ENCODE results near the gene TFCP2L1. TPM values are rescaled to one million over a fixed set of nuclear protein-coding genes. Genes with fewer than 3 reads are reported as not detected.
"Not testable (repeated sequence)": the region's sequence is repeated elsewhere in the genome, so short reads cannot be mapped to it uniquely, and the experiment has no call there.

The TFCP2L1 gene
- total RNA-seq, 1 donor from 2014 or later: not detected

GRCh38 chr2:121272596-121272995 lies 12.4 kb downstream of the TFCP2L1 start:
- TF ChIP-seq, protein P1, sequence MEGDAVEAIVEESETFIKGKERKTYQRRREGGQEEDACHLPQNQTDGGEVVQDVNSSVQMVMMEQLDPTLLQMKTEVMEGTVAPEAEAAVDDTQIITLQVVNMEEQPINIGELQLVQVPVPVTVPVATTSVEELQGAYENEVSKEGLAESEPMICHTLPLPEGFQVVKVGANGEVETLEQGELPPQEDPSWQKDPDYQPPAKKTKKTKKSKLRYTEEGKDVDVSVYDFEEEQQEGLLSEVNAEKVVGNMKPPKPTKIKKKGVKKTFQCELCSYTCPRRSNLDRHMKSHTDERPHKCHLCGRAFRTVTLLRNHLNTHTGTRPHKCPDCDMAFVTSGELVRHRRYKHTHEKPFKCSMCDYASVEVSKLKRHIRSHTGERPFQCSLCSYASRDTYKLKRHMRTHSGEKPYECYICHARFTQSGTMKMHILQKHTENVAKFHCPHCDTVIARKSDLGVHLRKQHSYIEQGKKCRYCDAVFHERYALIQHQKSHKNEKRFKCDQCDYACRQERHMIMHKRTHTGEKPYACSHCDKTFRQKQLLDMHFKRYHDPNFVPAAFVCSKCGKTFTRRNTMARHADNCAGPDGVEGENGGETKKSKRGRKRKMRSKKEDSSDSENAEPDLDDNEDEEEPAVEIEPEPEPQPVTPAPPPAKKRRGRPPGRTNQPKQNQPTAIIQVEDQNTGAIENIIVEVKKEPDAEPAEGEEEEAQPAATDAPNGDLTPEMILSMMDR (conservative IDR thresholded peaks at IDR 0.05): no peak
- peaks cover 21% of the 10 kb centered on the region for H3K27me3 Mint-ChIP-seq (ENCODE audit: low read depth)
- no peak for DNase-seq (ENCODE audit: low read depth, low spot score)
- no peaks in the 10 kb centered on the region for H3K36me3 Mint-ChIP-seq (ENCODE audit: low read depth)
- no peaks in the 10 kb centered on the region for H3K4me1 Mint-ChIP-seq
- no peak overlapping the region for H3K27ac Mint-ChIP-seq (ENCODE audit: unreplicated experiment)
- no peak overlapping the region for H3K4me3 Mint-ChIP-seq
- H3K9me3 Mint-ChIP-seq: no peaks in the 10 kb centered on the region

- not testable (repeated sequence) for DNase-seq (ENCODE audit: low read depth, low spot score); H3K36me3 Mint-ChIP-seq (ENCODE audit: low read depth); H3K4me1 Mint-ChIP-seq; H3K27ac Mint-ChIP-seq (ENCODE audit: unreplicated experiment); H3K4me3 Mint-ChIP-seq; H3K9me3 Mint-ChIP-seq
- peaks cover 15% of the 10 kb centered on the region for H3K27me3 Mint-ChIP-seq (ENCODE audit: low read depth)
Observed at GRCh38 chr2:121269436-121269835, 15.6 kb downstream of the TFCP2L1 start.

- no peak for DNase-seq (ENCODE audit: low read depth, low spot score)
- Mint-ChIP-seq H3K36me3 (ENCODE audit: low read depth) (no peaks in the 10 kb centered on the region), H3K4me1 (no peaks in the 10 kb centered on the region), H3K27me3 (ENCODE audit: low read depth) (no peaks in the 10 kb centered on the region), H3K9me3 (no peaks in the 10 kb centered on the region), H3K4me3 (no peak overlapping the region), H3K27ac (ENCODE audit: unreplicated experiment) (no peak overlapping the region)
- TF ChIP-seq, protein P1 (conservative IDR thresholded peaks at IDR 0.05): no peak
Observed at GRCh38 chr2:121266543-121267106, 18.4 kb downstream of the TFCP2L1 start.

GRCh38 chr2:121263996-121264715 lies 20.8 kb downstream of the TFCP2L1 start:
- Mint-ChIP-seq H3K4me3 (no peak overlapping the region), H3K27me3 (ENCODE audit: low read depth) (no peaks in the 10 kb centered on the region), H3K27ac (ENCODE audit: unreplicated experiment) (no peak overlapping the region), H3K9me3 (no peaks in the 10 kb centered on the region), H3K4me1 (no peaks in the 10 kb centered on the region), H3K36me3 (ENCODE audit: low read depth) (no peaks in the 10 kb centered on the region)
- no peak for DNase-seq (ENCODE audit: low read depth, low spot score)
- TF ChIP-seq, protein P1 (conservative IDR thresholded peaks at IDR 0.05): no peak

GRCh38 chr2:121260370-121261154 lies 24.4 kb downstream of the TFCP2L1 start:
- Mint-ChIP-seq H3K4me3 (no peak overlapping the region), H3K27me3 (ENCODE audit: low read depth) (no peaks in the 10 kb centered on the region), H3K9me3 (no peaks in the 10 kb centered on the region), H3K4me1 (peaks cover 8% of the 10 kb centered on the region), H3K27ac (ENCODE audit: unreplicated experiment) (no peak overlapping the region), H3K36me3 (ENCODE audit: low read depth) (no peaks in the 10 kb centered on the region)
- TF ChIP-seq, protein P1 (conservative IDR thresholded peaks at IDR 0.05): no peak
- no peak for DNase-seq (ENCODE audit: low read depth, low spot score)
